CD4-positive, alpha-beta T cell treated with Interleukin-17A for 4 hours (primary cell): ENCODE measurements around the gene SPDYE8.
"Not testable (repeated sequence)": the region's sequence is repeated elsewhere in the genome, so short reads cannot be mapped to it uniquely, and the experiment has no call there.

Source experiments
- DNase-seq: peaks from one replicate; pipeline ENCODE4 v3.0.0-alpha.2; 2020; ENCODE audit warnings: mixed read lengths

The SPDYE8 gene

GRCh38 chr7:73029666-73030065, at the start of gene SPDYE8:
SPDYE8 (minus strand) TSS chr7:73029766; CDS start chr7:73027966, 1,800 bp downstream.
- DNase-seq, result not testable (repeated sequence)

- not testable (repeated sequence) for DNase-seq
These were observed 28.2 kb upstream of the SPDYE8 start, which contains the start of gene SPDYE11 for GRCh38 chr7:73057811-73058210. SPDYE11 (minus strand) TSS chr7:73057911; CDS start chr7:73056111, 1,800 bp downstream.

- peak; percentile 1 for DNase-seq
These were observed 23.1 kb downstream of the SPDYE8 start for GRCh38 chr7:73006491-73006890.

GRCh38 chr7:73005693-73006447, 23.7 kb downstream of the SPDYE8 start:
- DNase-seq, result peak; percentile 77

- not testable (repeated sequence) for DNase-seq
These were observed 24.2 kb downstream of the SPDYE8 start for GRCh38 chr7:73005356-73005692.

GRCh38 chr7:72997887-72998468, 31.6 kb downstream of the SPDYE8 start:
- DNase-seq, result not testable (repeated sequence)

GRCh38 chr7:72997447-72997846, 32.1 kb downstream of the SPDYE8 start:
- DNase-seq, result not testable (repeated sequence)

GRCh38 chr7:72995484-72995883, 34.1 kb downstream of the SPDYE8 start:
- DNase-seq, result not testable (repeated sequence)

GRCh38 chr7:72990146-72990913, 39.2 kb downstream of the SPDYE8 start:
- DNase-seq, result not testable (repeated sequence)

- not testable (repeated sequence) for DNase-seq
These were observed 47.5 kb downstream of the SPDYE8 start for GRCh38 chr7:72982084-72982483.

GRCh38 chr7:72980382-72980781, 49.2 kb downstream of the SPDYE8 start:
- not testable (repeated sequence) for DNase-seq

- not testable (repeated sequence) for DNase-seq
These were observed 53.1 kb downstream of the SPDYE8 start for GRCh38 chr7:72976434-72976833.

GRCh38 chr7:72975656-72976286, 53.8 kb downstream of the SPDYE8 start:
- DNase-seq, result peak; percentile 0

- DNase-seq, result not testable (repeated sequence)
These were observed 54.8 kb downstream of the SPDYE8 start for GRCh38 chr7:72974781-72975180.

- not testable (repeated sequence) for DNase-seq
These were observed 58.1 kb downstream of the SPDYE8 start for GRCh38 chr7:72971505-72971904.
